Peyer's patch (tissue), 4 donors: Measurements from ENCODE around the gene FBXO21.

Experiments used
- POLR2A ChIP-seq, 2 donors: fragments of 450-650 bp; IDR thresholded peaks; one replicate each; pipeline ENCODE4 v1.5.1; 2017; ENCODE audit warnings: antibody characterized with exemption in 2 of 2, mild to moderate bottlenecking in 2 of 2, moderate library complexity in 2 of 2
- TF ChIP-seq, protein P1 (sequence below), 6 experiments: fragments of 450-650 bp in 4 of 6; fragments of 200-600 bp in 2 of 6; sonication (generic) in 1 of 6; IDR thresholded peaks; one replicate each; pipeline ENCODE4 v1.5.1; 2017 to 2019; ENCODE audit warnings: antibody characterized with exemption in 6 of 6, mild to moderate bottlenecking in 3 of 6, moderate library complexity in 1 of 6

DNA sequence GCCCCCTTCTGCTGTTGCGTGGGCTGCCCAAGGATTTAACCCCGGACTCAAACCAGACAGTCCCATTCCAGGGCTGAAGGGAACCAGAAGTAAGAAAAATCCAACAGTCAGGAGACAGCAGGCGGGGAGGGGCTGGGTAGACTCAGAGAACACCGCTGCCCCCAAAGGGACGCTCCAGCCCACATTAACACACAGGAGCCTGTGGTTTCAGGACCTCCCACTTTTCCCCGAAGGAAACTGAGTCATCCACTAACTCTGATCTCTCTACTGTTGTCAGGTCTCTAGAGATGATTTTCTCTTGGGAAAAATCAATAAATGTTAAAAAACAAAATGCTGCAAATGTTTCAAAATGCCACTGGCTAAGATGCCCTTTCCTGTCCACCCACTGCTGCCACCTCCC, 41.6 kb downstream of the FBXO21 start:
- TF ChIP-seq, protein P1, sequence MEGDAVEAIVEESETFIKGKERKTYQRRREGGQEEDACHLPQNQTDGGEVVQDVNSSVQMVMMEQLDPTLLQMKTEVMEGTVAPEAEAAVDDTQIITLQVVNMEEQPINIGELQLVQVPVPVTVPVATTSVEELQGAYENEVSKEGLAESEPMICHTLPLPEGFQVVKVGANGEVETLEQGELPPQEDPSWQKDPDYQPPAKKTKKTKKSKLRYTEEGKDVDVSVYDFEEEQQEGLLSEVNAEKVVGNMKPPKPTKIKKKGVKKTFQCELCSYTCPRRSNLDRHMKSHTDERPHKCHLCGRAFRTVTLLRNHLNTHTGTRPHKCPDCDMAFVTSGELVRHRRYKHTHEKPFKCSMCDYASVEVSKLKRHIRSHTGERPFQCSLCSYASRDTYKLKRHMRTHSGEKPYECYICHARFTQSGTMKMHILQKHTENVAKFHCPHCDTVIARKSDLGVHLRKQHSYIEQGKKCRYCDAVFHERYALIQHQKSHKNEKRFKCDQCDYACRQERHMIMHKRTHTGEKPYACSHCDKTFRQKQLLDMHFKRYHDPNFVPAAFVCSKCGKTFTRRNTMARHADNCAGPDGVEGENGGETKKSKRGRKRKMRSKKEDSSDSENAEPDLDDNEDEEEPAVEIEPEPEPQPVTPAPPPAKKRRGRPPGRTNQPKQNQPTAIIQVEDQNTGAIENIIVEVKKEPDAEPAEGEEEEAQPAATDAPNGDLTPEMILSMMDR (IDR thresholded peaks at IDR 0.05), result no peak
- TF ChIP-seq POLR2A (IDR thresholded peaks at IDR 0.05), result no peak
